Kidney epithelial cell (primary cell): ENCODE measurements around the gene DGKI. TPM values are rescaled to one million over a fixed set of nuclear protein-coding genes. Genes with fewer than 3 reads are reported as not detected.

Experiments
- DNase-seq: peaks from one replicate; pipeline ENCODE4 v3.0.0-alpha.2; 2010; ENCODE audit warnings: low read depth
- H3K27me3 ChIP-seq: 2 replicates; pipeline ENCODE4 v1.6.0; 2011; ENCODE audit warnings: low read length; ENCODE audit not compliant: control insufficient read depth, insufficient read depth
- H3K36me3 ChIP-seq: 2 replicates; pipeline ENCODE4 v1.5.1; 2011; ENCODE audit warnings: low read length; ENCODE audit not compliant: control insufficient read depth, insufficient read depth
- H3K4me3 ChIP-seq: 2 replicates; pipeline ENCODE4 v1.5.1; 2011; ENCODE audit warnings: low read depth, mild to moderate bottlenecking, control low read depth, low read length
- total RNA-seq: library from RNA; depleted of rRNA; stranded (reverse); fragments of >200 nt; gene quantifications from 2 replicates; pipeline ENCODE4 v1.2.3, GENCODE V29; 2015
- TF ChIP-seq, protein P1 (sequence below): IDR thresholded peaks from 2 replicates; pipeline ENCODE4 v1.5.1; 2011; ENCODE audit warnings: mild to moderate bottlenecking, moderate library complexity, low read length, control low read depth, inconsistent platforms; ENCODE audit not compliant: insufficient read depth, poor library complexity, severe bottlenecking

The DGKI gene
- total RNA-seq, 1 donor from 2014 or later: 3.5 TPM

DNA sequence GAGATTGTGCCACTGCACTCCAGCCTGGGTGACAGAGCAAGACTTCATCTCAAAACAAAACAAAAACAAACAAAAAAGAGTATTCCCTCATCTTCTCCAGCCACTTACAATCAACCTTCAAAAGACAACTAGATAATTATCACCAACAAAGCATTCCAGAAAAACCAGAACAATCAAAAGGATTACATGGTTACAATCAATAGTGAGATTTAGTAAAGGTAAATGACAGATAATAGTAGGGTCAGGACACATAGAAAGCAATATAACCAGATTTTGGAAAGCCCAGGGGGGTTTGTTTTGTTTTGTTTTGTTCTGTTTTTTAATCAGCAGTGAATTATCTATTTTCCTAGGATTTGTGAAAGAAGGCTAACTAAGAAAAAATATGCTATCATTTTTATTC is 412.2 kb downstream of the DGKI start:
- no peak for DNase-seq
- Histone ChIP-seq H3K4me3 (no peak overlapping the region), H3K36me3 (no peaks in the 10 kb centered on the region), H3K27me3 (no peaks in the 10 kb centered on the region)
- TF ChIP-seq, protein P1, sequence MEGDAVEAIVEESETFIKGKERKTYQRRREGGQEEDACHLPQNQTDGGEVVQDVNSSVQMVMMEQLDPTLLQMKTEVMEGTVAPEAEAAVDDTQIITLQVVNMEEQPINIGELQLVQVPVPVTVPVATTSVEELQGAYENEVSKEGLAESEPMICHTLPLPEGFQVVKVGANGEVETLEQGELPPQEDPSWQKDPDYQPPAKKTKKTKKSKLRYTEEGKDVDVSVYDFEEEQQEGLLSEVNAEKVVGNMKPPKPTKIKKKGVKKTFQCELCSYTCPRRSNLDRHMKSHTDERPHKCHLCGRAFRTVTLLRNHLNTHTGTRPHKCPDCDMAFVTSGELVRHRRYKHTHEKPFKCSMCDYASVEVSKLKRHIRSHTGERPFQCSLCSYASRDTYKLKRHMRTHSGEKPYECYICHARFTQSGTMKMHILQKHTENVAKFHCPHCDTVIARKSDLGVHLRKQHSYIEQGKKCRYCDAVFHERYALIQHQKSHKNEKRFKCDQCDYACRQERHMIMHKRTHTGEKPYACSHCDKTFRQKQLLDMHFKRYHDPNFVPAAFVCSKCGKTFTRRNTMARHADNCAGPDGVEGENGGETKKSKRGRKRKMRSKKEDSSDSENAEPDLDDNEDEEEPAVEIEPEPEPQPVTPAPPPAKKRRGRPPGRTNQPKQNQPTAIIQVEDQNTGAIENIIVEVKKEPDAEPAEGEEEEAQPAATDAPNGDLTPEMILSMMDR: no peak

DNA sequence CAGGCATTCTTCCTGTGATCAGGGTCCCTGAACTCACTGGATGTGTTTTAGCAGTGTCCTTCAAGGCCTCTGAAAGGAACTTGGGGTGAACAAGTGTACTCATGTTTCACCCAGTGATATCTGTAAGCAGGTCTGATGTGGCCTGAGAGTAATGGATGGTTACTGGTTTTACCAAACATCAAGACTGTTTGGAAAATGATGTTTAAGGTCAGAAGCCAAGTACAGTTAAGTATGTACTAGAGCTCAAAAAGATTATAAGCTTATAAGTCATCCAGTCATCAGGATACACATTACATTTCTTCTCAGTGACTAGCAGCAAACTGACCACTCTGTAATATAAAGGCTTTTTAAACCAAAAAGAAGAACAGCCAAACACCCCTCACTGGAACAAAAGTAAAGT is 423.5 kb downstream of the DGKI start:
- no peaks in the 10 kb centered on the region for H3K27me3 ChIP-seq
- TF ChIP-seq, protein P1: no peak
- DNase-seq: no peak
- no peaks in the 10 kb centered on the region for H3K36me3 ChIP-seq
- H3K4me3 ChIP-seq: no peak overlapping the region

DNA sequence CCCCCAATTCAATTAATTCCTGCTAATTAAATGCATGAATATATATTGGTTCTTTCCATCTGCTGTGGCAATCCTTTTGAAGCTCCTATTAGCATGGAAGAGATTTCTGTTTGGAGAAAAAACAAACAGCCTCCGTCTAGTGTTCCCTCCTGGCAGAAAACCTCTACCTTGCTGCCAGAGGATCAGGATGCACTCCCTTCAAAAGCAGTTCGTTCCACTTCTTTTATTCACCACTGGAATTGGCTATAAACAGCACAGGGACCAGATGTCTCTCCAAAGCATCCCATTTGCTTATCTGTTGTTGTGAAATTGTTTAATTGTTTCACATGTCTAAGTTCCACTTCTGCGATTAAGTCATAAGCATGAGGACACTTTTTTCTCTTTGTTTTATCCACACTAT is 425.4 kb downstream of the DGKI start:
- H3K4me3 ChIP-seq: no peak overlapping the region
- H3K36me3 ChIP-seq: no peaks in the 10 kb centered on the region
- no peak for DNase-seq
- TF ChIP-seq, protein P1: no peak
- H3K27me3 ChIP-seq: no peaks in the 10 kb centered on the region

DNA sequence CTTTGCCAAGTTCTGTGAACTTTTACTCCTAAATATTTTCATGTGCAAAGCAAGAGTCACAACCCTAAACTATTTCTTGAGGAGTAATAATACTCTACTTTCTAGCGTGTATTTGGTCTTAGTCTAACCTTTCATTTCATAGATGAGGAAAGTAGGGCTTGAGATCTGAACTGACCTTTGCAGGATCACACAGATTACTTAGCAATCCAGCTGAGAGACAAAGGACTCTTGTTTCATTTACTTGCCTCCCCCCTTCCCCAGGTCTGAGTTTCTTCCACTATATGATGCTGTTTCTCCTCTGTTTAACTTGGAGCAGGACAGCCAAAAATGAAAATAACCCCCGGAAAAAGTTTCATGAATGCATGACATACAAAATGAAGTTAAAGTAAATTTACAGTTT is 427.9 kb downstream of the DGKI start:
- H3K36me3 ChIP-seq: no peaks in the 10 kb centered on the region
- TF ChIP-seq, protein P1: no peak
- no peak for DNase-seq
- H3K4me3 ChIP-seq: no peak overlapping the region
- no peaks in the 10 kb centered on the region for H3K27me3 ChIP-seq

DNA sequence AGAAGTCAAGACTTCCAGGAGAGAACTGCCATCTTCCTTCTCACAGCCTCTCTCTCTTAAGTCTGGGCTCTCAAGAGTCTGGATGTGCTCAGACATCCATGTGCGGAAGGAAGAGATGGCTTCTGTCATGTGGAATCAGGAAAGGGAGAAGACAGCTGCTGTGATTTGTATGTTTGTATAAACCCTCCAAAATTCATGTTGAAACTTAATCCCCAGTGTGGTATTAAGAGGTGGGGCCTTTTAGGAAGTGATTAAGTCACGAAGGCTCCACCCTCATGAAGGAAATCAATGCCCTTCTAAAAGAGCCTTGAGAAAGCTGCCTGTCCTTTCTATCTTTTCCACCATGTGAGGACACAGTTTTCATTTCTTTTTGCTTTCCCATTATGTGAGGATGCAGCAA is 429.3 kb downstream of the DGKI start:
- no peak for DNase-seq
- Histone ChIP-seq H3K36me3 (no peaks in the 10 kb centered on the region), H3K4me3 (no peak overlapping the region), H3K27me3 (no peaks in the 10 kb centered on the region)
- TF ChIP-seq, protein P1: no peak

DNA sequence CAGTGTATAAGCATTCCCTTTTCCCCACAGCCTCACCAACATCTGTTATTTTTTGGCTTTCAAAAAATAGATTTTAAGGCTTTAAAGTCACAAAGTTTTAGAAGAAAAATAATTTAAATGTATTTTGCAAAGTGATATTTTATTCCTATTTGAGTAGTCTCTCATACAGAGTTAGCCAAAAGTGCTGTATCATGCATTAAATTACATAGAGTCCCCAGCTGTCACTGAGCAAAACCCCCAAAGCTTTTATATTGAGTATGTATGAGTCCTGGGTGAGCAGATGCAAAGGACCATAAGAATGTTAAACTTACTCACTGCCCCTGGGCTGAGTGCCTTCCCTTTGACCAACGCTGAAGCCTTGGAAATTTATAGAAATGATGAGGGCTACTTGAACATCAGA is 432.9 kb downstream of the DGKI start:
- no peaks in the 10 kb centered on the region for H3K36me3 ChIP-seq
- no peak for DNase-seq
- H3K27me3 ChIP-seq: no peaks in the 10 kb centered on the region
- no peak overlapping the region for H3K4me3 ChIP-seq
- TF ChIP-seq, protein P1: no peak
